Activated CD4-positive, alpha-beta memory T cell treated with anti-CD3 and anti-CD28 coated beads for 36 hours (primary cell): Measurements from ENCODE around the gene PRDM4. TPM values are rescaled to one million over a fixed set of nuclear protein-coding genes. Genes with fewer than 3 reads are reported as not detected.

Experiments used
- total RNA-seq, 2 experiments: library from RNA; stranded (reverse); gene quantifications; one replicate each; pipeline ENCODE4 v1.2.3, GENCODE V29; 2021

Gene PRDM4
- total RNA-seq, 2 experiments from 2014 or later = 33.4 to 39.0 TPM

Other genes with a start within 250 kb of the PRDM4 start
- gene PWP1, start 75.3 kb downstream of the PRDM4 start, total RNA-seq = 10 to 100 TPM; 44.0 to 47.0 TPM
- not detected for gene ASCL4, start 13.6 kb upstream of the PRDM4 start, total RNA-seq